GM12878 (cell line): Measurements from ENCODE around the gene RHOBTB1. TPM values are rescaled to one million over a fixed set of nuclear protein-coding genes. Genes with fewer than 3 reads are reported as not detected.

Source experiments
- ATAC-seq: fragments of 200-7000 bp; cut with Tn5 transposase; 3 replicates; pipeline ENCODE4 v1.9.1; 2020; ENCODE audit warnings: mild to moderate bottlenecking, moderate library complexity
- BruUV-seq: library from RNA; stranded (reverse); fragments of 400-500 nt; replicated peaks from 2 replicates; lab custom pipeline; 2021; lab: Mats Ljungman, UMichigan
- CTCF ChIA-PET: fragments of 300-600 bp; sonication (Branson Sonifier 250); formaldehyde crosslinking; extraction: SDS; loops from one replicate; lab custom pipeline; 2021; ENCODE audit warnings: inconsistent platforms; lab: Yijun Ruan, JAX
- POLR2A ChIA-PET: fragments of 350-600 bp; formaldehyde crosslinking; extraction: SDS; loops from one replicate; lab custom pipeline; 2021; ENCODE audit warnings: inconsistent platforms; lab: Charles Lee
- RAD21 ChIA-PET: fragments of 300-600 bp; sonication (Branson Sonifier 250); formaldehyde crosslinking; loops from one replicate; lab custom pipeline; 2023; ENCODE audit warnings: antibody characterized with exemption; ENCODE audit not compliant: unreplicated experiment; lab: Charles Lee
- SMC1A ChIA-PET: fragments of 300-600 bp; sonication (Branson Sonifier 250); formaldehyde crosslinking; loops from one replicate; lab custom pipeline; 2023; ENCODE audit not compliant: unreplicated experiment, uncharacterized antibody; lab: Charles Lee
- DNase-seq: peaks from one replicate; pipeline ENCODE4 v3.0.0-alpha.2; 2011; ENCODE audit warnings: low read depth, low spot score
- FAIRE-seq: peaks from 3 replicates; lab custom pipeline; 2011; peaks lifted over from hg19 to GRCh38; lab: Jason Lieb, UNC
- H2AFZ ChIP-seq: 2 replicates; pipeline ENCODE4 v1.6.0; 2011; ENCODE audit warnings: low read depth, low read length, control low read depth; ENCODE audit not compliant: control insufficient read depth
- H3K27ac ChIP-seq: 2 replicates; pipeline ENCODE4 v1.5.1; 2011; ENCODE audit warnings: control low read depth; ENCODE audit not compliant: control insufficient read depth, insufficient read depth
- H3K27me3 ChIP-seq, 2 experiments: replicated peaks in 1 of 2; 2 replicates each; pipeline versions ENCODE4 v1.6.0 to v1.6.1; 2011; ENCODE audit warnings: low read length in 1 of 2; ENCODE audit not compliant: control insufficient read depth in 2 of 2, insufficient read depth in 2 of 2
- H3K36me3 ChIP-seq, 2 experiments: 2 replicates each; pipeline ENCODE4 v1.5.1; 2011; ENCODE audit warnings: low read length in 1 of 2; ENCODE audit not compliant: control insufficient read depth in 2 of 2, insufficient read depth in 2 of 2
- H3K4me1 ChIP-seq: 2 replicates; pipeline ENCODE4 v1.6.1; 2011; ENCODE audit warnings: mild to moderate bottlenecking, low read length, moderate library complexity, mixed read lengths; ENCODE audit not compliant: control insufficient read depth, insufficient read depth
- H3K4me2 ChIP-seq: 2 replicates; pipeline ENCODE4 v1.6.0; 2011; ENCODE audit warnings: control low read depth; ENCODE audit not compliant: control insufficient read depth, insufficient read depth
- H3K4me3 ChIP-seq: fragments of 200-600 bp; sonication (generic); 2 replicates; pipeline ENCODE4 v1.5.1; 2016
- H3K79me2 ChIP-seq: 2 replicates; pipeline ENCODE4 v1.6.0; 2011; ENCODE audit warnings: low read length; ENCODE audit not compliant: control insufficient read depth, insufficient read depth
- H3K9ac ChIP-seq: 2 replicates; pipeline ENCODE4 v1.8.0; 2011; ENCODE audit warnings: low read length, control low read depth, mixed read lengths; ENCODE audit not compliant: control insufficient read depth, insufficient read depth
- H3K9me3 ChIP-seq: replicated peaks from 3 replicates; pipeline ENCODE4 v1.5.1; 2011; ENCODE audit warnings: mild to moderate bottlenecking, low read length; ENCODE audit not compliant: control insufficient read depth, insufficient read depth
- H4K20me1 ChIP-seq: 2 replicates; pipeline ENCODE4 v1.6.0; 2011; ENCODE audit not compliant: control insufficient read depth, insufficient read depth
- BACH1 ChIP-seq: fragments of 450-650 bp; IDR thresholded peaks from 2 replicates; pipeline ENCODE4 v1.6.1; 2017; ENCODE audit warnings: mild to moderate bottlenecking, borderline replicate concordance
- CEBPZ ChIP-seq: fragments of 150-350 bp; IDR thresholded peaks from 2 replicates; pipeline ENCODE4 v1.6.1; 2016; ENCODE audit warnings: low read depth, low read length
- GATAD2B ChIP-seq: fragments of 450-650 bp; conservative IDR thresholded peaks from 2 replicates; pipeline ENCODE4 v1.6.1; 2017; ENCODE audit warnings: low read depth, mild to moderate bottlenecking, moderate library complexity
- MEF2B ChIP-seq: fragments of 450-650 bp; IDR thresholded peaks from 2 replicates; pipeline ENCODE4 v1.6.1; 2018; ENCODE audit warnings: mild to moderate bottlenecking, moderate library complexity; ENCODE audit not compliant: partially characterized antibody, poor library complexity, severe bottlenecking
- NFIC ChIP-seq: IDR thresholded peaks from 2 replicates; pipeline ENCODE4 v1.6.1; 2012; ENCODE audit warnings: low read depth, mild to moderate bottlenecking, inconsistent platforms, low read length, moderate library complexity
- NFYA ChIP-seq: IDR thresholded peaks from 2 replicates; pipeline ENCODE4 v1.6.1; 2011; ENCODE audit warnings: low read depth, mild to moderate bottlenecking, low read length, improper control_type of control experiment, borderline replicate concordance
- NKRF ChIP-seq: fragments of 450-650 bp; conservative IDR thresholded peaks from 2 replicates; pipeline ENCODE4 v1.6.1; 2017; ENCODE audit warnings: mild to moderate bottlenecking, moderate library complexity
- RBBP5 ChIP-seq: fragments of 200-600 bp; sonication (generic); conservative IDR thresholded peaks from 2 replicates; pipeline ENCODE4 v1.6.1; 2016
- RELA ChIP-seq: fragments of 450-650 bp; IDR thresholded peaks from 2 replicates; pipeline ENCODE4 v1.8.0; 2014; ENCODE audit warnings: borderline replicate concordance; ENCODE audit not compliant: partially characterized antibody
- RFX5 ChIP-seq: IDR thresholded peaks from 2 replicates; pipeline ENCODE4 v1.6.1; 2011; ENCODE audit warnings: low read depth, low read length, improper control_type of control experiment
- SKIL ChIP-seq: fragments of 450-650 bp; IDR thresholded peaks from 2 replicates; pipeline ENCODE4 v1.6.1; 2017; ENCODE audit warnings: mild to moderate bottlenecking, low read depth, inconsistent platforms; ENCODE audit not compliant: poor library complexity, severe bottlenecking
- SMAD5 ChIP-seq: IDR thresholded peaks from 2 replicates; pipeline ENCODE4 v1.6.1; 2016; ENCODE audit warnings: antibody characterized with exemption, low read depth
- STAT1 ChIP-seq: fragments of 450-650 bp; conservative IDR thresholded peaks from 2 replicates; pipeline ENCODE4 v1.6.1; 2014; ENCODE audit warnings: antibody characterized with exemption, mild to moderate bottlenecking
- TAF1 ChIP-seq: IDR thresholded peaks from 2 replicates; pipeline ENCODE4 v1.6.1; 2011; ENCODE audit warnings: mild to moderate bottlenecking, low read depth, low read length, borderline replicate concordance
- TARDBP ChIP-seq: IDR thresholded peaks from 2 replicates; pipeline ENCODE4 v1.6.1; 2016; ENCODE audit warnings: borderline replicate concordance
- WGBS: methylation state at CpG from one replicate; pipeline ENCODE4 v1.1.6; 2016; ENCODE audit warnings: low lambda C conversion rate; ENCODE audit not compliant: insufficient replicate concordance, insufficient coverage; ENCODE audit errors: missing lambda C conversion rate; 5-methylcytosine and 5-hydroxymethylcytosine counted together
- in situ Hi-C: fragments of 300-500 bp; cut with MboI; formaldehyde crosslinking; loops from 9 replicates; pipeline ENCODE4 v1.14.3; 2018; ENCODE audit warnings: mixed read lengths
- intact Hi-C: fragments of 100-400 bp; cut with micrococcal nuclease; formaldehyde crosslinking; loops from one replicate; pipeline ENCODE4 v1.14.2; 2022; ENCODE audit not compliant: unreplicated experiment
- polyA plus RNA-seq, 11 experiments: library from polyadenylated mRNA; depleted of rRNA in 4 of 11; unstranded in 6 of 11; stranded (reverse) in 5 of 11; fragments of >200 nt; fragmentation: Nextera tagmentation in 4 of 11; fragmentation: Illumina TruSeq in 1 of 11; extraction: Ambion mirVana in 4 of 11; extraction: Trizol in 1 of 11; gene quantifications; 1 replicate in 1 of 11; 2 replicates in 10 of 11; pipeline versions ENCODE4 v1.2.1 to v1.2.3, GENCODE V29; 2011 to 2016; ENCODE audit warnings: inconsistent platforms in 2 of 11, missing spikeins in 2 of 11, low read depth in 1 of 11
- total RNA-seq, 4 experiments: library from RNA; depleted of rRNA in 3 of 4; stranded (reverse); fragments of >200 nt in 3 of 4; fragmentation: Illumina TruSeq in 1 of 4; extraction: Trizol in 1 of 4; gene quantifications; 2 replicates each; pipeline versions ENCODE4 v1.2.1 to v1.2.3, GENCODE V29; 2013 to 2021

Gene RHOBTB1
- total and polyA plus RNA-seq, 10 of the 15 experiments (the other 5 are each of a cell fraction or from before 2014, with no cell fraction given): not detected

GRCh38 chr10:60917331-60918280, 26.4 kb downstream of the RHOBTB1 start (continued):
- TF ChIP-seq MEF2B (no peak), CEBPZ (no peak)
- TF ChIP-seq, all 136 proteins: peak for 0

GRCh38 chr10:60916025-60916424, 28.0 kb downstream of the RHOBTB1 start:
- 46% methylated on average over 4 of the region's 4 CpGs for WGBS
- no peaks in the 10 kb centered on the region for H3K9me3 ChIP-seq
- intact Hi-C loops: no loop called here
- no peak overlapping the region for H3K9ac ChIP-seq
- H3K4me2 ChIP-seq: no peak overlapping the region
- ChIA-PET SMC1A (no interaction called here), POLR2A (no interaction called here), CTCF (no interaction called here), RAD21 (interaction anchor here (0.6 kb wide), 1 partner anchor 16 kb away, joined by 4 read pairs; no protein-coding TSS in a partner anchor)
- FAIRE-seq (no peak), DNase-seq (no peak), ATAC-seq (no peak)
- in situ Hi-C loops: no loop called here
- H3K79me2 ChIP-seq: no peaks in the 10 kb centered on the region
- no TSS peak for BruUV-seq
- H3K27me3 ChIP-seq: no peaks in the 10 kb centered on the region
- H3K4me3 ChIP-seq: no peak overlapping the region
- H4K20me1 ChIP-seq: no peaks in the 10 kb centered on the region
- H2AFZ ChIP-seq: no peak overlapping the region
- H3K27ac ChIP-seq: no peak overlapping the region
- no peaks in the 10 kb centered on the region for H3K4me1 ChIP-seq
- H3K36me3 ChIP-seq: no peaks in the 10 kb centered on the region
- TF ChIP-seq STAT1 (no peak), SKIL (no peak), RELA (no peak), GATAD2B (no peak), NKRF (no peak), BACH1 (no peak), NFIC (no peak), RFX5 (no peak), RBBP5 (no peak), SMAD5 (no peak), TARDBP (no peak), TAF1 (no peak), NFYA (no peak)
